Measurements from ENCODE around the gene PPP1R1C. TPM values are rescaled to one million over a fixed set of nuclear protein-coding genes. Genes with fewer than 3 reads are reported as not detected.

The PPP1R1C gene
- total RNA-seq, 3 donors from 2014 or later (not counting 1 experiment from before 2014, with no cell fraction given), result not detected

- Histone ChIP-seq H3K4me3 (ENCODE audit: low read length) (no peak overlapping the region), H3K27ac (ENCODE audit: low read length) (no peak overlapping the region), H3K9me3 (ENCODE audit: control insufficient read depth, insufficient read depth, low read length) (no peaks in the 10 kb centered on the region), H3K27me3 (ENCODE audit: control insufficient read depth, insufficient read depth, low read length) (no peaks in the 10 kb centered on the region), H3K36me3 (ENCODE audit: control insufficient read depth, insufficient read depth, low read length) (no peaks in the 10 kb centered on the region), H3K4me1 (ENCODE audit: control insufficient read depth, insufficient read depth, low read length) (no peaks in the 10 kb centered on the region)
- ATAC-seq (no peak), DNase-seq (no peak)
- Mint-ChIP-seq H3K27me3 (ENCODE audit: low read depth in 2 of 2) (peaks cover 11 to 18% of the 10 kb centered on the region in 2 donors), H3K9me3 (no peaks in the 10 kb centered on the region), H3K27ac (no peak overlapping the region), H3K4me3 (no peak overlapping the region), H3K36me3 (no peaks in the 10 kb centered on the region), H3K4me1 (no peaks in the 10 kb centered on the region)
- no peak for TF ChIP-seq CTCF (IDR thresholded peaks at IDR 0.05)
- intact Hi-C loops (cut with micrococcal nuclease), result no loop called here
- WGBS (ENCODE audit: insufficient coverage), result 70% methylated on average over 3 of the region's 5 CpGs
These were observed 41.3 kb upstream of the PPP1R1C start for GRCh38 chr2:181944164-181944913.

- Mint-ChIP-seq H3K4me1 (no peaks in the 10 kb centered on the region), H3K36me3 (no peaks in the 10 kb centered on the region), H3K27ac (no peak overlapping the region), H3K9me3 (no peaks in the 10 kb centered on the region), H3K4me3 (no peak overlapping the region), H3K27me3 (ENCODE audit: low read depth in 2 of 2) (peaks cover 11 to 19% of the 10 kb centered on the region in 2 donors)
- 94% methylated on average over 8 of the region's 8 CpGs for WGBS (ENCODE audit: insufficient coverage)
- DNase-seq (no peak), ATAC-seq (no peak)
- Histone ChIP-seq H3K9me3 (ENCODE audit: control insufficient read depth, insufficient read depth, low read length) (no peaks in the 10 kb centered on the region), H3K4me1 (ENCODE audit: control insufficient read depth, insufficient read depth, low read length) (no peaks in the 10 kb centered on the region), H3K4me3 (ENCODE audit: low read length) (no peak overlapping the region), H3K36me3 (ENCODE audit: control insufficient read depth, insufficient read depth, low read length) (no peaks in the 10 kb centered on the region), H3K27ac (ENCODE audit: low read length) (no peak overlapping the region), H3K27me3 (ENCODE audit: control insufficient read depth, insufficient read depth, low read length) (no peaks in the 10 kb centered on the region)
- intact Hi-C loops (cut with micrococcal nuclease), result no loop called here
- no peak for TF ChIP-seq CTCF (IDR thresholded peaks at IDR 0.05)
These were observed 40.8 kb upstream of the PPP1R1C start for GRCh38 chr2:181944914-181945291.

- Mint-ChIP-seq H3K4me1 (no peaks in the 10 kb centered on the region), H3K27ac (no peak overlapping the region), H3K36me3 (no peaks in the 10 kb centered on the region), H3K4me3 (no peak overlapping the region), H3K27me3 (ENCODE audit: low read depth in 2 of 2) (peaks cover 9 to 29% of the 10 kb centered on the region in 2 donors), H3K9me3 (no peaks in the 10 kb centered on the region)
- Histone ChIP-seq H3K4me1 (ENCODE audit: control insufficient read depth, insufficient read depth, low read length) (no peaks in the 10 kb centered on the region), H3K36me3 (ENCODE audit: control insufficient read depth, insufficient read depth, low read length) (no peaks in the 10 kb centered on the region), H3K27me3 (ENCODE audit: control insufficient read depth, insufficient read depth, low read length) (no peaks in the 10 kb centered on the region), H3K4me3 (ENCODE audit: low read length) (no peak overlapping the region), H3K9me3 (ENCODE audit: control insufficient read depth, insufficient read depth, low read length) (no peaks in the 10 kb centered on the region), H3K27ac (ENCODE audit: low read length) (no peak overlapping the region)
- DNase-seq (no peak), ATAC-seq (no peak)
- WGBS (ENCODE audit: insufficient coverage), result 60% methylated on average over 1 of the region's 1 CpG
- no peak for TF ChIP-seq CTCF (IDR thresholded peaks at IDR 0.05)
- intact Hi-C loops (cut with micrococcal nuclease), result no loop called here
These were observed 39.1 kb upstream of the PPP1R1C start for GRCh38 chr2:181946444-181947127.

All from natural killer cell (primary cell).